PC-3 (cell line): Measurements from ENCODE around the gene FLYWCH2.

Experiments used
- EZH2 ChIP-seq: fragments of 300-600 bp; sonication (generic); IDR thresholded peaks from one replicate; pipeline ENCODE4 v1.6.1; 2017; ENCODE audit warnings: antibody characterized with exemption, mild to moderate bottlenecking, low read length; ENCODE audit not compliant: unreplicated experiment
- TF ChIP-seq, protein P1 (sequence below): fragments of 300-600 bp; sonication (generic); conservative IDR thresholded peaks from 2 replicates; pipeline ENCODE4 v1.5.1; 2017; ENCODE audit warnings: antibody characterized with exemption, low read depth, mild to moderate bottlenecking, low read length

DNA sequence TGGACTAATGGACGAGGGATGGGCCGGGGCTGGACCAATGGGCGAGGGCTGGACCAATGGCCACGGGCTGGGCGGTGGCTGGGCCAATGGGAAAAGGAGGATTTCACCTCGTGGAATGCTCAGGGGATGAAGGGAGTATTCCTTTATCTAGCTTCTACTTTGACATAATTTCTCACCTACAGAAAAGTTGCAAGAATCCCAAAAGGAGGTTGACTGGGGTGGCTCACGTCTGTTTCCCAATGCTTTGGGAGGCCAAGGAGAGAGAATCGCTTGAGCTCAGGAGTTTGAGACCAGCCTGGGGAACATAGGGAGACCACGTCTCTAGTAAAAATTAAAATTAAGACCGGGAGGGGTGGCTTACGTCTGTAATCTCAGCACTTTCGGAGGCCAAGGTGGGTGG is 23.0 kb downstream of the FLYWCH2 start:
- TF ChIP-seq, protein P1, sequence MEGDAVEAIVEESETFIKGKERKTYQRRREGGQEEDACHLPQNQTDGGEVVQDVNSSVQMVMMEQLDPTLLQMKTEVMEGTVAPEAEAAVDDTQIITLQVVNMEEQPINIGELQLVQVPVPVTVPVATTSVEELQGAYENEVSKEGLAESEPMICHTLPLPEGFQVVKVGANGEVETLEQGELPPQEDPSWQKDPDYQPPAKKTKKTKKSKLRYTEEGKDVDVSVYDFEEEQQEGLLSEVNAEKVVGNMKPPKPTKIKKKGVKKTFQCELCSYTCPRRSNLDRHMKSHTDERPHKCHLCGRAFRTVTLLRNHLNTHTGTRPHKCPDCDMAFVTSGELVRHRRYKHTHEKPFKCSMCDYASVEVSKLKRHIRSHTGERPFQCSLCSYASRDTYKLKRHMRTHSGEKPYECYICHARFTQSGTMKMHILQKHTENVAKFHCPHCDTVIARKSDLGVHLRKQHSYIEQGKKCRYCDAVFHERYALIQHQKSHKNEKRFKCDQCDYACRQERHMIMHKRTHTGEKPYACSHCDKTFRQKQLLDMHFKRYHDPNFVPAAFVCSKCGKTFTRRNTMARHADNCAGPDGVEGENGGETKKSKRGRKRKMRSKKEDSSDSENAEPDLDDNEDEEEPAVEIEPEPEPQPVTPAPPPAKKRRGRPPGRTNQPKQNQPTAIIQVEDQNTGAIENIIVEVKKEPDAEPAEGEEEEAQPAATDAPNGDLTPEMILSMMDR, result no peak
- no peak for TF ChIP-seq EZH2
